HEK293 (cell line): Measurements from ENCODE around the gene PTPRN2.

ENCODE experiments used
- CTCF ChIA-PET: fragments of 350-600 bp; formaldehyde crosslinking; extraction: SDS; loops from one replicate; lab custom pipeline; 2021; ENCODE audit warnings: antibody characterized with exemption; lab: Yijun Ruan, JAX
- POLR2A ChIA-PET: fragments of 300-600 bp; formaldehyde crosslinking; extraction: SDS; loops from one replicate; lab custom pipeline; 2020; ENCODE audit warnings: antibody characterized with exemption, inconsistent platforms; lab: Yijun Ruan, JAX
- H3K27ac ChIP-seq: fragments of 200-500 bp; sonication (Bioruptor generic); 2 replicates; pipeline ENCODE4 v1.5.1; 2014; ENCODE audit warnings: low read depth, low read length, control low read depth, inconsistent platforms; ENCODE audit errors: extremely low read depth
- H3K36me3 ChIP-seq, 2 experiments: fragments of 200-500 bp in 1 of 2; sonication (Bioruptor generic) in 1 of 2; 1 replicate in 1 of 2; 2 replicates in 1 of 2; pipeline ENCODE4 v1.5.1; 2014 to 2017; ENCODE audit warnings: inconsistent platforms in 2 of 2, low read length in 2 of 2; ENCODE audit not compliant: control insufficient read depth in 2 of 2, insufficient read depth in 1 of 2
- H3K4me1 ChIP-seq: fragments of 200-500 bp; sonication (Bioruptor generic); 2 replicates; pipeline ENCODE4 v1.5.1; 2014; ENCODE audit warnings: mild to moderate bottlenecking, low read length, inconsistent platforms; ENCODE audit not compliant: control insufficient read depth, insufficient read depth
- H3K4me3 ChIP-seq: 2 replicates; pipeline ENCODE4 v1.5.1; 2011; ENCODE audit warnings: low read depth, mild to moderate bottlenecking, control low read depth, low read length, moderate library complexity
- H3K9me3 ChIP-seq: fragments of 200-500 bp; sonication (Bioruptor generic); 2 replicates; pipeline ENCODE4 v1.5.1; 2014; ENCODE audit warnings: low read depth, low read length, inconsistent platforms; ENCODE audit not compliant: control insufficient read depth, insufficient read depth
- CTCF ChIP-seq: fragments of 450-650 bp; formaldehyde crosslinking; IDR thresholded peaks from 2 replicates; pipeline ENCODE4 v1.5.1; 2016; ENCODE audit warnings: missing biosample characterization, missing genetic modification characterization
- EGR2 ChIP-seq: fragments of 450-650 bp; formaldehyde crosslinking; IDR thresholded peaks from 2 replicates; pipeline ENCODE4 v1.5.1; 2016; ENCODE audit warnings: low read depth, missing biosample characterization, missing genetic modification characterization
- FEZF1 ChIP-seq: fragments of 450-650 bp; formaldehyde crosslinking; IDR thresholded peaks from 2 replicates; pipeline ENCODE4 v1.5.1; 2016; ENCODE audit warnings: missing biosample characterization, missing genetic modification characterization
- GLI4 ChIP-seq: fragments of 450-650 bp; formaldehyde crosslinking; IDR thresholded peaks from 2 replicates; pipeline ENCODE4 v1.5.1; 2016; ENCODE audit warnings: missing biosample characterization, missing genetic modification characterization
- MEIS1 ChIP-seq: sonication (generic); formaldehyde crosslinking; IDR thresholded peaks from 2 replicates; pipeline ENCODE4 v1.8.1; 2022; ENCODE audit warnings: missing genetic modification reagents, mild to moderate bottlenecking, borderline replicate concordance
- MZF1 ChIP-seq: fragments of 450-650 bp; formaldehyde crosslinking; IDR thresholded peaks from 2 replicates; pipeline ENCODE4 v1.5.1; 2017; ENCODE audit warnings: missing biosample characterization, missing genetic modification characterization, borderline replicate concordance
- SP7 ChIP-seq: fragments of 450-650 bp; formaldehyde crosslinking; IDR thresholded peaks from 2 replicates; pipeline ENCODE4 v1.5.1; 2016; ENCODE audit warnings: missing biosample characterization, missing genetic modification characterization
- ZBTB6 ChIP-seq: fragments of 450-650 bp; formaldehyde crosslinking; IDR thresholded peaks from 2 replicates; pipeline ENCODE4 v1.5.1; 2017; ENCODE audit warnings: missing biosample characterization, missing genetic modification characterization
- ZFHX2 ChIP-seq: fragments of 450-650 bp; formaldehyde crosslinking; conservative IDR thresholded peaks from 2 replicates; pipeline ENCODE4 v1.5.1; 2016; ENCODE audit warnings: missing biosample characterization, missing genetic modification characterization
- ZFP41 ChIP-seq: fragments of 450-650 bp; formaldehyde crosslinking; IDR thresholded peaks from 2 replicates; pipeline ENCODE4 v1.5.1; 2016; ENCODE audit warnings: missing biosample characterization, missing genetic modification characterization, borderline replicate concordance
- ZNF132 ChIP-seq: fragments of 450-650 bp; formaldehyde crosslinking; IDR thresholded peaks from 2 replicates; pipeline ENCODE4 v1.5.1; 2017; ENCODE audit warnings: missing biosample characterization, missing genetic modification characterization, borderline replicate concordance
- ZNF18 ChIP-seq: fragments of 450-650 bp; formaldehyde crosslinking; IDR thresholded peaks from 2 replicates; pipeline ENCODE4 v1.5.1; 2016; ENCODE audit warnings: missing biosample characterization, missing genetic modification characterization
- ZNF404 ChIP-seq: fragments of 450-650 bp; formaldehyde crosslinking; IDR thresholded peaks from 2 replicates; pipeline ENCODE4 v1.5.1; 2017; ENCODE audit warnings: missing biosample characterization, missing genetic modification characterization
- ZNF501 ChIP-seq: fragments of 450-650 bp; formaldehyde crosslinking; IDR thresholded peaks from 2 replicates; pipeline ENCODE4 v1.5.1; 2016; ENCODE audit warnings: missing biosample characterization, missing genetic modification characterization
- ZNF510 ChIP-seq: fragments of 450-650 bp; formaldehyde crosslinking; IDR thresholded peaks from 2 replicates; pipeline ENCODE4 v1.5.1; 2018; ENCODE audit warnings: mild to moderate bottlenecking, missing genetic modification characterization, missing biosample characterization; ENCODE audit not compliant: insufficient replicate concordance
- ZNF555 ChIP-seq: fragments of 450-650 bp; formaldehyde crosslinking; conservative IDR thresholded peaks from 2 replicates; pipeline ENCODE4 v1.5.1; 2017; ENCODE audit warnings: missing biosample characterization, mild to moderate bottlenecking, missing genetic modification characterization, inconsistent platforms
- ZNF660 ChIP-seq: fragments of 450-650 bp; IDR thresholded peaks from 2 replicates; pipeline ENCODE4 v1.5.1; 2018; ENCODE audit warnings: missing biosample characterization, mild to moderate bottlenecking, missing genetic modification characterization
- TF ChIP-seq, protein P1 (sequence below): fragments of 450-650 bp; formaldehyde crosslinking; IDR thresholded peaks from 2 replicates; pipeline ENCODE4 v1.5.1; 2017; ENCODE audit warnings: missing biosample characterization, missing genetic modification characterization

PTPRN2 gene

DNA sequence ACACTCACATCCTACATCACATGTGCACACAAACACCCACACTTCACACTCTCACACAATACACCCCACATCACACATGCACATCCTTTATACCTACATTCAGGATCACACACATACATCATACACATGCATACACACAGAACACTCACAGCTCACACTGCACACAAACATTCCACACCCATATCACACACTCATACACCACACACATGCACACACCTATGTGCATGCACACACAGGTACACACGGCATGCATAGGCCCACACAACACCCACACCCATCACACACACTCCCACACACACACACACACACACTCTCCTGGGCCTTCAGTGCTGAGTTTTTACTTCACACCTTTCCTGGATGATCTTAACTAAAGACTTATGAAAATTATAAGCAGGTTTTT is 1030.4 kb downstream of the PTPRN2 start:
- ChIA-PET POLR2A (no interaction called here), CTCF (no interaction called here)
- TF ChIP-seq ZFP41 (tag by site-specific recombination) (no peak), MZF1 (tag by site-specific recombination) (no peak), ZFHX2 (tag by site-specific recombination) (peak; percentile 63), MEIS1 (CRISPR knock-in tag) (no peak), ZNF18 (tag by site-specific recombination) (peak; percentile 37; the same call in 1 of the 2 replicates), GLI4 (no peak), ZNF501 (no peak), EGR2 (tag by site-specific recombination) (peak; percentile 62)
- Histone ChIP-seq H3K27ac (no peak overlapping the region), H3K36me3 (no peaks in the 10 kb centered on the region), H3K9me3 (no peaks in the 10 kb centered on the region), H3K4me3 (no peak overlapping the region), H3K4me1 (no peaks in the 10 kb centered on the region)

GRCh38 chr7:157556642-157556944 is 1031.0 kb downstream of the PTPRN2 start:
- Histone ChIP-seq H3K4me1 (no peaks in the 10 kb centered on the region), H3K9me3 (no peaks in the 10 kb centered on the region), H3K4me3 (no peak overlapping the region), H3K27ac (no peak overlapping the region), H3K36me3 (no peaks in the 10 kb centered on the region)
- POLR2A ChIA-PET: no interaction called here
- TF ChIP-seq ZNF555 (tag by site-specific recombination) (no peak), CTCF (tag by site-specific recombination) (no peak), FEZF1 (tag by site-specific recombination) (no peak), ZNF18 (tag by site-specific recombination) (peak; percentile 53; the same call in 1 of the 2 replicates), ZNF404 (no peak), ZNF132 (no peak), ZNF510 (tag by site-specific recombination) (no peak)
- TF ChIP-seq, protein P1, sequence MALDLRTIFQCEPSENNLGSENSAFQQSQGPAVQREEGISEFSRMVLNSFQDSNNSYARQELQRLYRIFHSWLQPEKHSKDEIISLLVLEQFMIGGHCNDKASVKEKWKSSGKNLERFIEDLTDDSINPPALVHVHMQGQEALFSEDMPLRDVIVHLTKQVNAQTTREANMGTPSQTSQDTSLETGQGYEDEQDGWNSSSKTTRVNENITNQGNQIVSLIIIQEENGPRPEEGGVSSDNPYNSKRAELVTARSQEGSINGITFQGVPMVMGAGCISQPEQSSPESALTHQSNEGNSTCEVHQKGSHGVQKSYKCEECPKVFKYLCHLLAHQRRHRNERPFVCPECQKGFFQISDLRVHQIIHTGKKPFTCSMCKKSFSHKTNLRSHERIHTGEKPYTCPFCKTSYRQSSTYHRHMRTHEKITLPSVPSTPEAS (tag by site-specific recombination): peak; percentile 67; the same call in 1 of the 2 replicates
- CTCF ChIA-PET: no interaction called here

GRCh38 chr7:157555944-157556641 is 1031.5 kb downstream of the PTPRN2 start:
- Histone ChIP-seq H3K4me1 (no peaks in the 10 kb centered on the region), H3K36me3 (no peaks in the 10 kb centered on the region), H3K27ac (no peak overlapping the region), H3K4me3 (no peak overlapping the region), H3K9me3 (no peaks in the 10 kb centered on the region)
- ChIA-PET CTCF (interaction anchor here (0.6 to 0.9 kb wide), 2 partner anchors 85 to 144 kb away, joined by 3 read pairs; no protein-coding TSS in a partner anchor), POLR2A (no interaction called here)
- TF ChIP-seq ZNF660 (tag by site-specific recombination): no peak
- TF ChIP-seq ZBTB6 (tag by site-specific recombination): no peak
- TF ChIP-seq, protein P1 (tag by site-specific recombination): peak; percentile 76
- TF ChIP-seq SP7 (tag by site-specific recombination): no peak
